Suprapubic skin (tissue), 3 donors: ENCODE results near the gene AKT2.

Source experiments
- EP300 ChIP-seq: sonication (generic); formaldehyde crosslinking; IDR thresholded peaks from one replicate; pipeline ENCODE4 v1.6.1; 2017; ENCODE audit warnings: antibody characterized with exemption
- TF ChIP-seq, protein P1 (sequence below), 2 donors: fragments of 200-600 bp in 1 of 2; fragments of 450-650 bp in 1 of 2; sonication (generic) in 1 of 2; IDR thresholded peaks; one replicate each; pipeline ENCODE4 v1.5.1; 2016 to 2019; ENCODE audit warnings: antibody characterized with exemption in 2 of 2, mild to moderate bottlenecking in 1 of 2, moderate library complexity in 1 of 2

DNA sequence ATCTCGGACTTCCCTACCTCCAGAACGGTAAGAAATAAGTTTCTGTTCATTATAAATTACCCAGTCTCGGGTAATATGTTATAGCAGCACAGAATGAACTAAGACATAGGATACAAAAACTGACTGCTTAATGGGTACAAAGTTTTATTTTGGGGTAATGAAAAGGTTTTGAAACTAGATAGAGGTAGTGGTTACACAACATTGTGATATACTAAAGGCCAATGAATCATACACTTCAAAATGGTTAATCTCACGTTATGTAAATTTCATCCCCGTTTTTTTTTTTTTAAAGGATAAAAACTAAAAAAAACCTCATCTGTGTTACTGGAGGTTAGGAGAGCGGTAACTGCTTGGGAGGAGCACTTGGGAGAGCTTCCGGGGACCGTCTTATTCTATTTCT, 23.5 kb downstream of the AKT2 start:
- no peak for TF ChIP-seq EP300
- TF ChIP-seq, protein P1, sequence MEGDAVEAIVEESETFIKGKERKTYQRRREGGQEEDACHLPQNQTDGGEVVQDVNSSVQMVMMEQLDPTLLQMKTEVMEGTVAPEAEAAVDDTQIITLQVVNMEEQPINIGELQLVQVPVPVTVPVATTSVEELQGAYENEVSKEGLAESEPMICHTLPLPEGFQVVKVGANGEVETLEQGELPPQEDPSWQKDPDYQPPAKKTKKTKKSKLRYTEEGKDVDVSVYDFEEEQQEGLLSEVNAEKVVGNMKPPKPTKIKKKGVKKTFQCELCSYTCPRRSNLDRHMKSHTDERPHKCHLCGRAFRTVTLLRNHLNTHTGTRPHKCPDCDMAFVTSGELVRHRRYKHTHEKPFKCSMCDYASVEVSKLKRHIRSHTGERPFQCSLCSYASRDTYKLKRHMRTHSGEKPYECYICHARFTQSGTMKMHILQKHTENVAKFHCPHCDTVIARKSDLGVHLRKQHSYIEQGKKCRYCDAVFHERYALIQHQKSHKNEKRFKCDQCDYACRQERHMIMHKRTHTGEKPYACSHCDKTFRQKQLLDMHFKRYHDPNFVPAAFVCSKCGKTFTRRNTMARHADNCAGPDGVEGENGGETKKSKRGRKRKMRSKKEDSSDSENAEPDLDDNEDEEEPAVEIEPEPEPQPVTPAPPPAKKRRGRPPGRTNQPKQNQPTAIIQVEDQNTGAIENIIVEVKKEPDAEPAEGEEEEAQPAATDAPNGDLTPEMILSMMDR (IDR thresholded peaks at IDR 0.05), result no peak
